A673 (cell line): ENCODE measurements around the gene FIBP. TPM values are rescaled to one million over a fixed set of nuclear protein-coding genes. Genes with fewer than 3 reads are reported as not detected.

Experiments used
- BruUV-seq: library from RNA; stranded (reverse); fragments of 400-500 nt; replicated peaks from 2 replicates; lab custom pipeline; 2021; lab: Mats Ljungman, UMichigan
- CTCF ChIA-PET: fragments of 300-600 bp; sonication (Branson Sonifier 250); formaldehyde crosslinking; loops from one replicate; lab custom pipeline; 2022; ENCODE audit warnings: antibody characterized with exemption; lab: Charles Lee
- POLR2A ChIA-PET: fragments of 300-600 bp; sonication (Branson Sonifier 250); formaldehyde crosslinking; loops from one replicate; lab custom pipeline; 2022; ENCODE audit warnings: antibody characterized with exemption; ENCODE audit not compliant: low non-redundant PET; lab: Charles Lee
- DNase-seq: peaks from one replicate; pipeline ENCODE4 v3.0.0-alpha.2; 2015; ENCODE audit warnings: low spot score
- H3K27ac ChIP-seq: fragments of 200-600 bp; sonication (generic); 2 replicates; pipeline ENCODE4 v1.5.1; 2016; ENCODE audit warnings: mixed run types, low read depth, mild to moderate bottlenecking, mixed read lengths, antibody characterized with exemption, low read length; ENCODE audit not compliant: poor library complexity, severe bottlenecking
- H3K27me3 ChIP-seq: fragments of 200-600 bp; sonication (generic); replicated peaks from 2 replicates; pipeline ENCODE4 v1.6.1; 2017; ENCODE audit warnings: mixed run types, low read depth, mild to moderate bottlenecking, mixed read lengths, antibody characterized with exemption, low read length; ENCODE audit not compliant: insufficient read depth, poor library complexity
- H3K36me3 ChIP-seq: fragments of 200-600 bp; sonication (generic); 2 replicates; pipeline ENCODE4 v1.6.1; 2016; ENCODE audit warnings: mixed run types, mild to moderate bottlenecking, mixed read lengths, antibody characterized with exemption, low read length; ENCODE audit not compliant: insufficient read depth, poor library complexity, severe bottlenecking
- H3K4me1 ChIP-seq: fragments of 200-600 bp; sonication (generic); 2 replicates; pipeline ENCODE4 v1.6.1; 2017; ENCODE audit warnings: mixed run types, mild to moderate bottlenecking, mixed read lengths, antibody characterized with exemption, low read length; ENCODE audit not compliant: insufficient read depth, poor library complexity, severe bottlenecking
- H3K4me3 ChIP-seq: fragments of 200-600 bp; sonication (generic); 2 replicates; pipeline ENCODE4 v1.5.1; 2016; ENCODE audit warnings: low read depth, mixed run types, mild to moderate bottlenecking, mixed read lengths, low read length; ENCODE audit not compliant: poor library complexity, severe bottlenecking
- H3K9me3 ChIP-seq: fragments of 200-600 bp; sonication (generic); 2 replicates; pipeline ENCODE4 v1.6.1; 2016; ENCODE audit warnings: mixed run types, low read depth, mild to moderate bottlenecking, mixed read lengths, antibody characterized with exemption, low read length; ENCODE audit not compliant: poor library complexity, severe bottlenecking
- CTCF ChIP-seq: fragments of 300-800, 200-600 bp; sonication (generic); conservative IDR thresholded peaks from 2 replicates; pipeline ENCODE4 v1.5.1; 2017; ENCODE audit warnings: low read depth, mild to moderate bottlenecking, antibody characterized with exemption, low read length, moderate library complexity, mixed read lengths
- EZH2 ChIP-seq: fragments of 200-600 bp; sonication (generic); IDR thresholded peaks from 2 replicates; pipeline ENCODE4 v1.6.1; 2017; ENCODE audit warnings: borderline replicate concordance, low read depth, mild to moderate bottlenecking, mixed read lengths, antibody characterized with exemption, low read length; ENCODE audit not compliant: poor library complexity, severe bottlenecking
- intact Hi-C: fragments of 100-400 bp; cut with micrococcal nuclease; formaldehyde crosslinking; loops from one replicate; pipeline ENCODE4 v1.10.0; 2022; ENCODE audit not compliant: unreplicated experiment
- total RNA-seq: library from RNA; stranded (reverse); gene quantifications from 2 replicates; pipeline ENCODE4 v1.2.3, GENCODE V29; 2021

Gene FIBP
- total RNA-seq, 1 experiment from 2014 or later, result 98.5 TPM

GRCh38 chr11:65857500-65857852 is 30.8 kb downstream of the FIBP start:
- ChIA-PET CTCF (interaction anchor here (0.6 to 1.0 kb wide), 2 partner anchors 77 to 147 kb away, joined by 3 to 4 read pairs; partner anchors contain the start of gene AP5B1), POLR2A (interaction anchor here (0.5 kb wide), 1 partner anchor 117 kb away, joined by 11 read pairs; no protein-coding TSS in a partner anchor)
- H3K36me3 ChIP-seq, result peaks cover 49% of the 10 kb centered on the region

GRCh38 chr11:65856689-65857499 is 31.4 kb downstream of the FIBP start:
- Histone ChIP-seq H3K4me3 (peak overlapping the region; percentile 95), H3K36me3 (peaks cover 49% of the 10 kb centered on the region), H3K9me3 (no peaks in the 10 kb centered on the region), H3K27ac (peak overlapping the region; percentile 99), H3K4me1 (peaks cover 21% of the 10 kb centered on the region), H3K27me3 (no peaks in the 10 kb centered on the region)
- no TSS peak for BruUV-seq
- intact Hi-C loops, result loop anchor here (5.0 kb wide), 1 partner anchor 1080 kb away; the partner anchor contains the start of gene SF1
- DNase-seq, result peak; percentile 90
- POLR2A ChIA-PET, result no interaction called here
- no peak for TF ChIP-seq CTCF
- CTCF ChIA-PET, result interaction anchor here (0.6 to 1.0 kb wide), 2 partner anchors 76 to 146 kb away, joined by 3 to 4 read pairs; partner anchors contain the start of gene AP5B1

More at GRCh38 chr11:65857500-65857852, 30.8 kb downstream of the FIBP start:
- DNase-seq, result no peak
- BruUV-seq, result no TSS peak
- H3K27ac ChIP-seq, result peak overlapping the region; percentile 99
- TF ChIP-seq CTCF (no peak), EZH2 (no peak)
- peak overlapping the region; percentile 95 for H3K4me3 ChIP-seq
- H3K9me3 ChIP-seq, result no peaks in the 10 kb centered on the region
- intact Hi-C loops, result loop anchor here (5.0 kb wide), 1 partner anchor 1080 kb away; the partner anchor contains the start of gene SF1
- no peaks in the 10 kb centered on the region for H3K27me3 ChIP-seq
- peaks cover 25% of the 10 kb centered on the region for H3K4me1 ChIP-seq

DNA sequence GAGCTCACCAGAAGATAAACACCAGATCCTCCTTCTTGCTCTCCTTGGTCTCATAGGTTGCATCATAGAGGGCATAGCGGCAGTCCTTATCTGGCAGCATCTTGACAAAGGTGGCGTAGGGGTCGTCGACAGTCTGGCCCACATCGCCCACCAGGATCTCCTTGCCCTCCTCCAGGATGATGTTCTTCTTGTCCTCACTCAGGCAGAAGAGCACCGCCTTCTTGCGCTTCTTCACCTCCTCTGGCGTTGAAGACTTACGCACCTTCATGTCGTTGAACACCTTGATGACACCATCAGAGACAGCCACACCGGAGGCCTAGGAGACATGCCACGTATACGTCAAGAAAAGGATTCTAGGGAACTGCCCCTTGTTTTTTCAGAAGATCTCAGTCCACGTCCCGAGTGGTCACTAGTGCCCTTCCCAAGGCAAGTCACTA is 32.3 kb downstream of the FIBP start:
- Histone ChIP-seq H3K4me1 (peaks cover 13% of the 10 kb centered on the region), H3K4me3 (peak overlapping the region; percentile 95), H3K27me3 (no peaks in the 10 kb centered on the region), H3K27ac (no peak overlapping the region), H3K36me3 (peaks cover 57% of the 10 kb centered on the region), H3K9me3 (no peaks in the 10 kb centered on the region)
- intact Hi-C loops, result loop anchor here (5.0 kb wide), 1 partner anchor 1079 kb away; the partner anchor contains the start of gene SF1
- ChIA-PET POLR2A (no interaction called here), CTCF (no interaction called here)
- no TSS peak for BruUV-seq
- TF ChIP-seq CTCF, result no peak
- no peak for TF ChIP-seq EZH2
- DNase-seq, result peak; percentile 4
